Retinal pigment epithelial cell (primary cell): Measurements from ENCODE around the gene PIBF1.

Source experiments
- DNase-seq: peaks from one replicate; pipeline ENCODE4 v3.0.0-alpha.2; 2010; ENCODE audit warnings: low read depth
- H3K4me3 ChIP-seq: 2 replicates; pipeline ENCODE4 v1.5.1; 2011; ENCODE audit warnings: mild to moderate bottlenecking, low read length, control low read depth, moderate library complexity
- CTCF ChIP-seq: conservative IDR thresholded peaks from 2 replicates; pipeline ENCODE4 v1.5.1; 2011; ENCODE audit warnings: low read depth, low read length, control low read depth, inconsistent platforms

PIBF1 gene

DNA sequence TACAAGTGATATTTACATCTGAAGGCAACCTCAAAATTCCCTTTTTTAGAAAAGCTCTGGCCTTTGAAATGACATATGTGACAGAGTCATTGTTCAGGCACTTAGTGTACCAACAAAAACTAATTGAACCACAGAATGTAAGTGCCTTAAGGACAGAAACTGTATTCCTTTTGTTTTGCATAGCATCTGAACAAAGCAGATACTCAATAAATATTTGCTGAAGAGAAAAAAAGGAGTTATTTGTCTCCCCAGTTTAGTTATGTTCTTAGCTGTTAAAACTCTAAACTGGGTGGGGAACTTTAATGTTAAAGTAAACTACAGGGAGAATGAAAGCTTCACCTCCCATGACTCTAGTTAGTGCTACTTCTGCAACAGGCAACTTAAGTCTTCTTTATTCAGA lies 220.0 kb downstream of the PIBF1 start:
- H3K4me3 ChIP-seq = no peak overlapping the region
- DNase-seq = no peak
- TF ChIP-seq CTCF = no peak

- no peak for DNase-seq
- no peak for TF ChIP-seq CTCF
- H3K4me3 ChIP-seq = no peak overlapping the region
Observed at GRCh38 chr13:73011751-73012150, 229.8 kb downstream of the PIBF1 start.

GRCh38 chr13:73015805-73016204 lies 233.9 kb downstream of the PIBF1 start:
- TF ChIP-seq CTCF = no peak
- H3K4me3 ChIP-seq = no peak overlapping the region
- no peak for DNase-seq

- TF ChIP-seq CTCF = no peak
- DNase-seq = no peak
- H3K4me3 ChIP-seq = no peak overlapping the region
Observed at GRCh38 chr13:73018336-73018735, 236.4 kb downstream of the PIBF1 start.

- H3K4me3 ChIP-seq = no peak overlapping the region
- TF ChIP-seq CTCF = no peak
- no peak for DNase-seq
Observed at GRCh38 chr13:73025217-73026012, 243.5 kb downstream of the PIBF1 start.

DNA sequence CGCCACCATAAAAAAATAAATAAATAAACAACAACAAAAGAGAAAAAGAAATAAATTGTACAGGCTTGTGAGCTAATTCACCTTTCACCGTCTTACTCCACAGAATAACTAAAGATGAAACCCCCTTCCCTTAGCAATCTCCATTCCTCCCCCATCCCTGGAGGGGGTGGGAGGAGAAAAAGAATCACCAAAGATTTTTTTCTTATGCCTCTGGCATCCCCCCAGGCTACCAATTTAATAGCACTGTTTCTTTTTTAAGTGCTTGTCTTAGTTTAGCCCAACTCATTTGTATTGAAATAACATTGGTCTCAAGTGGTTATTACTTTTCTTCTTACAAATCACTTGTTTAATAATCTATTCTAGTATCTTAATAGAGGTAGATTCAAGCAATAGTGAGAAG lies 253.0 kb downstream of the PIBF1 start:
- no peak for DNase-seq
- H3K4me3 ChIP-seq = no peak overlapping the region
- no peak for TF ChIP-seq CTCF

- no peak for TF ChIP-seq CTCF
- no peak for DNase-seq
- no peak overlapping the region for H3K4me3 ChIP-seq
Observed at GRCh38 chr13:73035660-73036059, 253.7 kb downstream of the PIBF1 start.
